ENCODE results near the gene ZMYND8. TPM values are rescaled to one million over a fixed set of nuclear protein-coding genes. Genes with fewer than 3 reads are reported as not detected.

The ZMYND8 gene
- polyA plus RNA-seq, 3 donors: 1.4 to 13.8 (median 5.8) TPM

DNA sequence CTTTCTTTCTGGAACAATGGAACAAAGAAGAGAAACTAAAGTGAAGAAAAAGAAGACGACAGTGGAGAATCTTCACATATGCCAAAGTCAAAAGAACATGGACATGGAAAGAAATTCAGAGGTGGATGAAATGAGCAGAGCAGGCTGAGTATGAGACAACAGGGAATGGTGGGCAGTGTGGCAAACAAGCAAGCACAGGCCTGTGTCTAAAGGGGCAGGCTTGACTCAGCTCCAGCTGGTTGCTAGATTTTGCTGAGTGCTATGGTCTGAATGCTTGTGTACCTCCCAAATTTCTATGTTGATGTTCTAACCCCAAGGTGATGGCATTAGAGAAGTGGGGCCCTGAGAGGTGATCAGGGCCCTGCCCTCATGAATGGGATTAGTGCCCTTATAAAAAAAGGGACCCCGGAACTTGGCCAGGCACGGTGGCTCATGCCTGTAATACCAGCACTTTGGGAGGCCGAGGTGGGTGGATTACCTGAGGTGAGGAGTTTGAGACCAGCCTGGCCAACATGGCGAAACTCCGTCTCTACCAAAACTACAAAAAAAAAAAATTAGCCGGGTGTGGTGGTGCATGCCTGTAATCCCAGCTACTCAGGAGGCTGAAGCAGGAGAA, 49.6 kb downstream of the ZMYND8 start:
- intact Hi-C loops (cut with micrococcal nuclease): no loop called here
- Mint-ChIP-seq H3K27ac (peak overlapping the region in 2 of 7 donors; percentile 2 to 14), H3K36me3 (peaks cover 57 to 94% of the 10 kb centered on the region in 2 donors), H3K4me1 (peaks cover under 1% of the 10 kb centered on the region), H3K27me3 (ENCODE audit: low read depth in 3 of 3) (no peaks in the 10 kb centered on the region), H3K4me3 (no peak overlapping the region), H3K9me3 (no peaks in the 10 kb centered on the region)
- Histone ChIP-seq H3K4me1 (ENCODE audit: control insufficient read depth in 1 of 2, insufficient read depth in 2 of 2, low read length in 2 of 2) (no peaks in the 10 kb centered on the region), H2AFZ (ENCODE audit: insufficient read depth, low read depth, low read length, poor library complexity, severe bottlenecking) (no peak overlapping the region), H4K20me1 (ENCODE audit: insufficient read depth, low read length) (peaks cover 31% of the 10 kb centered on the region), H3K27ac (ENCODE audit: low read depth in 1 of 2, low read length in 2 of 2) (no peak overlapping the region), H3K79me2 (ENCODE audit: insufficient read depth, low read length) (peaks cover 63% of the 10 kb centered on the region), H3K9me3 (replicated peaks in 1 of 2; ENCODE audit: control insufficient read depth in 1 of 2, insufficient read depth in 1 of 2, low read length in 2 of 2) (no peaks in the 10 kb centered on the region), H3K27me3 (ENCODE audit: control insufficient read depth in 2 of 2, insufficient read depth in 2 of 2, low read length in 2 of 2) (no peaks in the 10 kb centered on the region), H3K36me3 (replicated peaks in 1 of 2; ENCODE audit: control insufficient read depth in 1 of 2, insufficient read depth in 2 of 2, low read length in 2 of 2) (peaks cover 73 to 92% of the 10 kb centered on the region in 2 donors), H3K4me2 (replicated peaks; ENCODE audit: extremely low read depth, low read length, poor library complexity, severe bottlenecking) (no peak overlapping the region), H3K9ac (ENCODE audit: insufficient read depth, low read length, poor library complexity, severe bottlenecking) (no peak overlapping the region), H3K4me3 (replicated peaks in 1 of 3; ENCODE audit: low read depth in 2 of 3, low read length in 3 of 3) (no peak overlapping the region)
- WGBS (ENCODE audit: insufficient coverage): 100% methylated on average over 2 of the region's 7 CpGs
- TF ChIP-seq, protein P1, sequence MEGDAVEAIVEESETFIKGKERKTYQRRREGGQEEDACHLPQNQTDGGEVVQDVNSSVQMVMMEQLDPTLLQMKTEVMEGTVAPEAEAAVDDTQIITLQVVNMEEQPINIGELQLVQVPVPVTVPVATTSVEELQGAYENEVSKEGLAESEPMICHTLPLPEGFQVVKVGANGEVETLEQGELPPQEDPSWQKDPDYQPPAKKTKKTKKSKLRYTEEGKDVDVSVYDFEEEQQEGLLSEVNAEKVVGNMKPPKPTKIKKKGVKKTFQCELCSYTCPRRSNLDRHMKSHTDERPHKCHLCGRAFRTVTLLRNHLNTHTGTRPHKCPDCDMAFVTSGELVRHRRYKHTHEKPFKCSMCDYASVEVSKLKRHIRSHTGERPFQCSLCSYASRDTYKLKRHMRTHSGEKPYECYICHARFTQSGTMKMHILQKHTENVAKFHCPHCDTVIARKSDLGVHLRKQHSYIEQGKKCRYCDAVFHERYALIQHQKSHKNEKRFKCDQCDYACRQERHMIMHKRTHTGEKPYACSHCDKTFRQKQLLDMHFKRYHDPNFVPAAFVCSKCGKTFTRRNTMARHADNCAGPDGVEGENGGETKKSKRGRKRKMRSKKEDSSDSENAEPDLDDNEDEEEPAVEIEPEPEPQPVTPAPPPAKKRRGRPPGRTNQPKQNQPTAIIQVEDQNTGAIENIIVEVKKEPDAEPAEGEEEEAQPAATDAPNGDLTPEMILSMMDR (IDR thresholded peaks at IDR 0.05): no peak
- no peak for DNase-seq

DNA sequence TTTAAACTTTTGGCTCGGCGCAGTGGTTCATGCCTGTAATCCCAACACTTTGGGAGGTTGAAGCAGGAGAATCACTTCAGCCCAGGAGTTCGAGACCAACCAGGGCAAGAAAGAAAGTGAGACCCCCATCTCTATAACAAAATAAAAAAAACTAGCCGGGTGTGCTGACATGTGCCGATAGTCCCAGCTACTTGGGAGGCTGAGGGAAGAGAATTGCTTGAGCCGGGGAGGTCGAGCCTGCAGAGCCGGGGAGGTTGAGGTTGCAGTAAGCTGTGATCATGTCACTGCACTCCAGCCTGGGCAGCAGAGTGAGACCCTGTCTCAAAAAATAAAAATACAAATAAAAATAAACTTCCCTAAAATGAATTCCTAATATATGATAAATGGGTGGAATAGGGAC, 50.4 kb downstream of the ZMYND8 start:
- H3K4me3 ChIP-seq (replicated peaks in 1 of 3; ENCODE audit: low read depth in 2 of 3, low read length in 3 of 3): no peak overlapping the region
- no peaks in the 10 kb centered on the region for H3K9me3 ChIP-seq (replicated peaks in 1 of 2; ENCODE audit: control insufficient read depth in 1 of 2, insufficient read depth in 1 of 2, low read length in 2 of 2)
- Mint-ChIP-seq H3K4me3 (no peak overlapping the region), H3K36me3 (peaks cover 60 to 94% of the 10 kb centered on the region in 2 donors), H3K4me1 (peaks cover 5% of the 10 kb centered on the region), H3K27me3 (ENCODE audit: low read depth in 3 of 3) (peaks cover 0 to 3% (median 0%) of the 10 kb centered on the region in 3 donors), H3K27ac (peak overlapping the region in 2 of 7 donors; percentile 25 to 66), H3K9me3 (no peaks in the 10 kb centered on the region)
- H3K27me3 ChIP-seq (ENCODE audit: control insufficient read depth in 2 of 2, insufficient read depth in 2 of 2, low read length in 2 of 2): no peaks in the 10 kb centered on the region
- no peak for DNase-seq
- no peak overlapping the region for H3K9ac ChIP-seq (ENCODE audit: insufficient read depth, low read length, poor library complexity, severe bottlenecking)
- H4K20me1 ChIP-seq (ENCODE audit: insufficient read depth, low read length): peaks cover 25% of the 10 kb centered on the region
- H3K79me2 ChIP-seq (ENCODE audit: insufficient read depth, low read length): peaks cover 57% of the 10 kb centered on the region
- H2AFZ ChIP-seq (ENCODE audit: insufficient read depth, low read depth, low read length, poor library complexity, severe bottlenecking): no peak overlapping the region
- peaks cover 68 to 92% of the 10 kb centered on the region in 2 donors for H3K36me3 ChIP-seq (replicated peaks in 1 of 2; ENCODE audit: control insufficient read depth in 1 of 2, insufficient read depth in 2 of 2, low read length in 2 of 2)
- no peak overlapping the region for H3K27ac ChIP-seq (ENCODE audit: low read depth in 1 of 2, low read length in 2 of 2)
- no peaks in the 10 kb centered on the region for H3K4me1 ChIP-seq (ENCODE audit: control insufficient read depth in 1 of 2, insufficient read depth in 2 of 2, low read length in 2 of 2)
- H3K4me2 ChIP-seq (replicated peaks; ENCODE audit: extremely low read depth, low read length, poor library complexity, severe bottlenecking): no peak overlapping the region
- intact Hi-C loops (cut with micrococcal nuclease): no loop called here
- TF ChIP-seq, protein P1 (IDR thresholded peaks at IDR 0.05): no peak
- 100% methylated on average over 5 of the region's 8 CpGs for WGBS (ENCODE audit: insufficient coverage)

Measured in CD14-positive monocyte (primary cell).